COLO829 (cell line): ENCODE measurements around the gene BOLA1.
"Not testable (repeated sequence)": the region's sequence is repeated elsewhere in the genome, so short reads cannot be mapped to it uniquely, and the experiment has no call there.

ENCODE experiments used
- DNase-seq: peaks from one replicate; pipeline ENCODE4 v3.0.0; 2012; ENCODE audit warnings: low spot score

The BOLA1 gene

DNA sequence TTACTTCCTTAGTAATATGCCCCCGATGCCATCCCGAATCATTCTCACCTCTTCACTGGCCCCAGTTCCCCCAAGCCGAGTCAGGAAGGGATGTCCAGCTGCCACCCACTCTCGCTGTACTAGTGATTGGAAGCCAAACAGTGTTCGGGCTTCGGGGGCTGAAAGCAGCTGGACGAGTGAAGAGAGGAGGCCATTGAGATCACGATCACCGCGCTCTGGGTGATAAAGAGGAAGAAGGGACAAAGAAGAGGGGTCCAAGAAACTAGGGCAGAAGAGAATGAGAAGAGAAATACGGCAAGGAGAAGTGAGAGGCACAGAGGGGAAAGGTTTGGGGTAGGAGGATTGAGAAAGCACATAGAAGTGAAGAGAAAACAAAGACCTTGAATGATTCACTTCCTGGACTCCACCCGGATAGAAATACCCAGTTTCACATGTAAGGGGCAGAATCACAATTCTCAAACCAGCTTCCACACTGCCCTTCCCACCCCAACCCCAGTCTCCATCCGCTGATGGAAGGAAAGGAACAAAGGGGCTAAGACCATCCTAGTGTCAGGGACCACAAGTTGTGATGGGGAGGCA, 31.9 kb downstream of the BOLA1 start:
- no peak for DNase-seq

DNA sequence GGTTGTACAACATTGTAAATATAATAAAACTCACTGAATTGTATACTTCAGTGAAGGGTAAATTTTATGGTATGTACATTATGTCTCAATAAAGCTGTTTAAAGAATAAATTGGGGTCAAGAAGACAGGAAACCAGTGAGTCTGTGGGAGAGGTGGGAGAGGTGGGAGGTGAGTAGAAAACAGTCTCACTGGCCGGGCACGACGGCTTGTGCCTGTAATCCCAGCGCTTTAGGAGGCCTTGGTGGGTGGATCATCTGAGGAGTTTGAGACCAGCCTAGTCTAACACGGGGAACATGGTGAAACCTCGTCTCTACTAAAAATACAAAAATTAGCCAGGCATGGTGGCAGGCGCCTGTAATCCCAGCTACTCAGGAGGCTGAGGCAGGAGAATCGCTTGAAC, 33.1 kb downstream of the BOLA1 start:
- no peak for DNase-seq

DNA sequence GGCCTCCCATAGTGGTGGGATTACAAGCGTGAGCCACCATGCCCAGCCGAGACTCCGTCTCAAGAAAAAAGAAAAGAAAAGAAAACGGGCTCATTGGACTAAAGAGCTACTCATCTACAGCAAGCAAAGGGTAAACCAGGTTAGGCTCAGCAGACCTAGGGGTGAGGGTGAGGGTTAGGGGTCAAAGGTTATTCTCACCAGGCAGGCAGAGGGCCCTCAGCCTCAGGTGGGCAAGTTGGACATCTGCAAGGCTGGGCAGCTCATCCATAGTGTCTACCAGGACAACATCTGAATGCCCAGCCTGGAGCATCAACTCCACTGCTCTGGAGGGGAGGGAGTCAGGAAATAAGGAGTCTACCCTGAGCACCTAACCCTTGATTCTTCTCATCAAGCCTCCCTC, 33.8 kb downstream of the BOLA1 start:
- no peak for DNase-seq

DNA sequence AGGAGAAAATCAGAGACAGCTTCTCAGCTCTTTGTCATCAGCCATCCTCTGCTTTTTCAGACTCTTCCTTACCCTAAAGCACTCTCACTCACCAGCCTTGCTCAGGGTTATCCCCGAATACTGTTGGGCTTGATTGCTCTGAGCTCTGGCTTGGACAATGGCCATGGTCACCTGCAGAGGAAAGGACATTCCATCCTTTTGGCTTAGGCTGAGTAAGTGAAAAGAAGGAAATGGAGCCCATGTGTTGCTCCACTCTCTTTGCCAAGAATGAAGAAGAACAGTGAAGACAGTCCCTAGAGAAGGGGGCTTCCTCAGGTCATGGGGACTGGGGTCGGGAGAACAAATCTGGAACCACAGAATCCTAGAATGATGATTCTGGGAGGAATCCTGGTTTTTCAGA, 35.0 kb downstream of the BOLA1 start:
- DNase-seq, result no peak

DNA sequence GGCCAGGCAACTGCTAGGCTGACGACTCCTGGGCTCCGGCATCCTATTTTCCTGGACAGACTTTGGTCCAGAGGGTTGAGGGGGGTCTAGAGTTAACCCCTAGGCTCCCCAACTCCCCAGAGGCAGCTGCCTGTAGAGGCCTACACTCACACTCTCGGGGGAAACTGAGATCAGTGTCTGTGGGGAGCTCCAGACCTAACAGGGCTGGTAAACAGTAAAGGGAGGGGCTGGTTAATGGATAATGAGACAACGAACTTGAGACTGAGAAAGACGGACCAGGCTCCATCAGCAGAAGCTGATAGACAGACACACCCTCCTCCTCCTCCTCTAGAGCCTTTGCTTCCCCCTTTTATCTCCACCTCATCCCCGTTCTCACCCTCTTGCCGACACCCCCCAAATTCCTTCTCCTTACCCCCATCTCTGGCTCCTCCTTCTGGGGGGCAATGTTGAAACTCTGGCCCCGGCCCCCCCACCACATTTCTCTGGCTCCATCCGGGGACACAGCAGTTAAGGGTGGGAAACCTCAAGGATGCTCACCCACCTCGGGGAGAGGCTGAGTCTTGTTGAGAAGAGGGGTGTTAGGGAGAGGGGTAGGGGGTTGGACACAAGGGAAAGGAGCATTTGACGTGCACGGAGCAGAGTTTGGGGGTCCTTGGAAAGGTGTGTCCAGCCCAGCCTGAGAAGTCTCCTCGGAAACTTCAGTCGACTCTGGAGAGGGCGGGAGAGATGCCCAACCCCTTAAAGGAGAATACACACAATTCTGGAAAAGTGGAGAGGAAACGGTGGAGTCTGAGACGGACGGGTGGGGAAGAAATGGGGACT, 37.0 kb downstream of the BOLA1 start, which contains the start of gene MTMR11:
Gene MTMR11 (minus strand): TSS at position 710 of the 822 bp plus-strand sequence. CDS start 232 bp downstream, at position 478.
- peak; percentile 82 for DNase-seq

DNA sequence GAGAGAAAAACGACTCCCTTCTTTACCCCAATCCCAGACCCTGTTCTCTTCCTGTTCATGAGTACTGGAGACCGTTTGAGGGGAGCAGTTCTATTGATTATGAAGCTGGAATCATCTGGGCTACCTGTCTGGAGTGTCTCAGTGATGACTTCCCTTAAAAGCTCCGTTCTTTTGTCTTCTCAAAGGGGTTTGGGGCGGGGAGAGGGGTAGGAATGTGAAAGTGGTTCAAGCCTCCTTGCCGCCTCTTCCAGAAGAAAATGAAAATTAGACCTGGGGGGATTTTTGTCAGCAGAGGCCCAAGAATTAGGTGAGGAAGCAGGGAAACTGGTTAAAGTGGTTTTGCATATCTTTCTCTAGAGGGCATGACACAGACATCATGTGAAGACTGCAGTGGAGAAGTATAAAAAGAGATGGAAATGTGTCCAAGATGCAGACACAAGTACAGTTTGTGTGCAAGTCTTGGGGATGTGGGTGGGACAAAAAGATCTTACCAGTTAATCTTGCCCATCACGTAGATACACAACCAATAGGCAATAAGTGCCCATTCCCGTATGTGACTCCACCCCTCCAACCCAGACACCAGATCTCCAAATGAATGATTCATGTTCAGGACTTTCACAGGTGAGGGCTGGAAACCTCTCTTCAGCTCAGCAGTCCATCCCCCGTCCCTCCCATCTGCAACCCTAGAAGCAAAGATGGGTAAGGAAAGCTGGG, 37.8 kb downstream of the BOLA1 start:
- DNase-seq, result peak; percentile 83

DNA sequence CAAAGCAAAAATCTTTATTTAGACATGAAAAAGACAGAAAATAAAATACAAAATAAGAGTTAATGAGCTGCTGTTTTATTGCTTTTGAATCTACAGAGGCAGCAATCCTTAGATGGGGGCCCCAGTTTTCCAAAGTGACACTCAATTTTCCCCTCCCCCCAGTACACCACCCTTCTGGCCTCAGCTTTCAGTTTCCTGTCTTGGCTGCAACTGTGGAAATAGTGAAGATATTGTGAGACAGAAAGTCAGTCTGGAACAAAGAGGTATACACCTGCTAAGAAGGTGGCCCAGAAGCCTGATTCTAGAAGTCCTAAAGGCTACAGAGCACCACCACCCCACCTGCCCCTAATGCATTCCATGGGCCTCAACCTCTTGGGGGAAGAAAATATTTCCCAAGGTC, 38.4 kb downstream of the BOLA1 start:
- no peak for DNase-seq

DNA sequence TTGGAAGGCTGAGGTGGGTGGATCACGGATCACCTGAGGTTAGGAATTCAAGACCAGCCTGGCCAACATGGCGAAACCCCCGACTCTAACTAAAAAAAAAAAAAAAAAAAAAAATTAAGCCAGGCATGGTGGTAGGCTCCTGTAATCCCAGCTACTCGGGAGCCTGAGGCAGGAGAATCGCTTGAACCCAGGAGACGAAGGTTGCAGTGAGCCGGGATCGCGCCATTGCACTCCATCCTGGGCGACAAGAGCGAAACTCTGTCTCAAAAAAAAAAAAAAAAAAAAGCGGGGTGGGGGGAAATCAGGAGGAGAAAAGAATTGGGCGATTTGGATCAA, 39.3 kb downstream of the BOLA1 start:
- DNase-seq, result not testable (repeated sequence)

DNA sequence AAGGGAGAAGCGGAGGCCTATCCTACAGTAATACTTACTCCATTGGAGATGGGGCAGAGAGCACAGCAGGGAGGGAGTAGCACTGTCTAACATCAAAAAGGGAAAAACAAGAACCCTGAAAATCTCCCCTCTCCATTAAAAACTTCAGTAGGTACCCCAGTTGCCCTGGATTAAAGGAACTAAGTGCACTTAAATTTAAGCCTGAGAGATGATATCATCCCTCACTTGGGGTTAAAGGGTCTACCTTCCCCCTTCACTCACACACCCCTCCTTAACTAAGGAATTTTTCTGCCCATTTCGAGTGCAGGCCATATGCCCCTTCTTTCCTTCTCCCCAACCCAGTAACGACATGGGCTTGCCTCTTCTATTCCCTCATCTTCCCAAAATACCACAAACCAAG, 41.1 kb downstream of the BOLA1 start:
- no peak for DNase-seq

DNA sequence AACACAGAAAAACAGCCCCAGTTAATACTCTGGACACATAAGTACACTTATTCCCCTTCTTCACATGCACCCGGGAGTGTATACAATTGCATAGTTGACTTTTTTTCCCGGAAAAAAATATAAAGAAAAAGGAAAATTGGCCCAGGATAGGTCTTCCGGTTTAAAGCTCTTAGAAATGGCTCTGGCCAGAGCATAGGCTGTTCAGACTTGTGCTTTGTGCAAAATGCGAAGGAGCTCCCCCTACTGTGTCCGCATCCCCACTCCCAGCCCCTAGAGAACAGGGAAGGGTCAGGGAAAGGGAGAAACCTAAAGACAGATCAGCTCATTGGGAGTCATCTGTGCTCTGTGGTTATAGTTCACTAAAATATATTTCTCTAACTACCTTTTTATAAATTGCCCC, 42.8 kb downstream of the BOLA1 start:
- DNase-seq, result no peak

DNA sequence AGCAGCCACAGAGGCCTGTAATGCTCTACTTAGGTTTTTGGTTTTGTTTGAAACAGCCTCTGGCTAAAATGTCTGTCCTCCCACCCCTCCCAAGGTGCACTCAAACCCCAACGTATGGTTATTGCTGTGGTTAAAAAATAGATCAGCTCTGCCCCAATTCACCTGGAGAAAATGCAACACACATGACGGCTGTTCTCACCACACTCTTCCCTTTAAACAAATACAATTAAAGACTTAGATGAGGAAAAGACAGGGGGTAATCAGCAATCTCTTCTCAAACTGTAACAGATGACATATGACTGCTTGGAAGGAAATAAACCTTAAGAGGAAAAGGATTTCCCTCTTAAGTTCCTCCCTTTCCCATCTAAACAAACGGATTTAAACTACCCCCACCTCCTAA, 43.5 kb downstream of the BOLA1 start:
- DNase-seq, result no peak

DNA sequence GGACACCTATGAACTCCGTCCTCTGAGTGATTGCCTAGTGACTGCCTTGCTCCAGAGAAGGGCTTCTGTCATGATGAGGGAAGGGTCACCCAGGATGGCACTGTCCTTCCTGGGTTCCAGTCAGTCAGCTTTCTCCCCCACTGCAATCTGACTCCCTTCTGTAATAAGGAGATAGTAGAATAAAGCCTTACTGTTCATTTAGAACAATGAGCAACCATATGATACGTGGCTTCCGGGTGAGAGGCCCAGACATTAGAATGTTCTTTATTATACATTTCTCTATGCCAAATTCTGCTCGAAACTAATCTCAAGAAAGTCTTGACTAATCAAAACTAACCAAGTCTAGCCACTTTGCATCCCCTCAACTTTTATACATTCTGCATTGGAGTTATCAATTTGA, 45.8 kb downstream of the BOLA1 start:
- peak; percentile 91 for DNase-seq

DNA sequence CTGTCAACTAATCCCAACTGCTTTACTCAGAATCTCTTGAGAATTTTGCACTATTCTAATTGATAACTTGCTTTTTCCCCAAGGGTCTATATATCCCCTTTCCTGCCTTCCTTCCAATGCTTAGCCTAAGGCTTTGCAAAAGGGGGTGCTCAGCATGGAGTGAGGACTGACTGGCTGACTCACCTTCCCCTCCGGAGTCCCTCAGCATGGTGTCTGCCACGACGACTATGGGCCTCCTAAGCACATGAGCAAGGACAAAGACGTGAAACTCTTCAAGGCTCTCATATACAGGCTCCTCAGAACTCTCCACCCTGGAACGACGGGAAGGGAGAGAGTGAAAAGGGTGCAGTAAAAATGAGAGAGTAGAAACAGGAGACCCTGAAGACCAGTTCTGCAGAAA, 50.5 kb downstream of the BOLA1 start:
- no peak for DNase-seq
